Type B pancreatic cell (in vitro differentiated cells): ENCODE measurements around the gene VANGL2. TPM values are rescaled to one million over a fixed set of nuclear protein-coding genes. Genes with fewer than 3 reads are reported as not detected.

Experiments
- DNase-seq: peaks from one replicate; pipeline ENCODE4 v3.0.0; 2021; ENCODE audit warnings: mixed read lengths; ENCODE audit not compliant: unreplicated experiment; ENCODE audit errors: extremely low spot score
- H3K27ac Mint-ChIP-seq: 2 replicates; pipeline ENCODE4 v1.8.0; 2021; ENCODE audit warnings: mild to moderate bottlenecking, mixed read lengths
- H3K27me3 Mint-ChIP-seq: 2 replicates; pipeline ENCODE4 v1.8.0; 2021; ENCODE audit warnings: mixed read lengths
- H3K36me3 Mint-ChIP-seq: 2 replicates; pipeline ENCODE4 v1.8.0; 2021; ENCODE audit warnings: mixed read lengths
- H3K4me1 Mint-ChIP-seq: one replicate; pipeline ENCODE4 v1.8.0; 2021; ENCODE audit warnings: mixed read lengths; ENCODE audit not compliant: unreplicated experiment
- H3K4me3 Mint-ChIP-seq: 2 replicates; pipeline ENCODE4 v1.8.0; 2021; ENCODE audit warnings: mild to moderate bottlenecking, mixed read lengths
- H3K9me3 Mint-ChIP-seq: 2 replicates; pipeline ENCODE4 v1.8.0; 2021; ENCODE audit warnings: mixed read lengths
- total RNA-seq: library from RNA; stranded (reverse); gene quantifications from 2 replicates; pipeline ENCODE4 v1.2.1, GENCODE V29; 2021; ENCODE audit warnings: low replicate concordance
- TF ChIP-seq, protein P1 (sequence below): fragments of 200-600 bp; sonication (generic); conservative IDR thresholded peaks from 2 replicates; pipeline ENCODE4 v1.5.0; 2021; ENCODE audit warnings: antibody characterized with exemption, mild to moderate bottlenecking

The VANGL2 gene
- total RNA-seq, 1 donor from 2014 or later = 67.3 TPM

DNA sequence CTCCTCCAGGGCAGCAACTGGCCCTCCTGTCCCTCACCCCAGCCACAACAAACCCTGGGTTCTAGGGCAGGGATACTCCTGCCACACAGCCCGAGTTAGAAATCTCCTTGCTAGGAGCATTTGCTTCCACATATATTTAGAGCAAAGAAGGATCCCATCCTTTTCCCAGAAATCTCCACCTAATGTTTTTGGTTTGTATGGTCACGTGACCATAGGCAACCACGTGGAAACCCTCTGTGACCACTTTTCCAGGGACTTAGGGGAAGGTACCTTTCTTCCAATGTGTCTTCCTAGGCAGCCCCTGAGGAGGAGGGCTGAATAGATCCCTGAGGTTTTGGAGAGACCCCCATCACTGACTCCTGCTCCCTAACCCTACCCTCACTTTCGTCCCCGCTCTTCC, 25.5 kb downstream of the VANGL2 start:
- Mint-ChIP-seq H3K36me3 (peaks cover 42% of the 10 kb centered on the region), H3K27ac (no peak overlapping the region), H3K4me3 (no peak overlapping the region), H3K4me1 (peaks cover 15% of the 10 kb centered on the region), H3K27me3 (no peaks in the 10 kb centered on the region), H3K9me3 (no peaks in the 10 kb centered on the region)
- no peak for DNase-seq
- TF ChIP-seq, protein P1, sequence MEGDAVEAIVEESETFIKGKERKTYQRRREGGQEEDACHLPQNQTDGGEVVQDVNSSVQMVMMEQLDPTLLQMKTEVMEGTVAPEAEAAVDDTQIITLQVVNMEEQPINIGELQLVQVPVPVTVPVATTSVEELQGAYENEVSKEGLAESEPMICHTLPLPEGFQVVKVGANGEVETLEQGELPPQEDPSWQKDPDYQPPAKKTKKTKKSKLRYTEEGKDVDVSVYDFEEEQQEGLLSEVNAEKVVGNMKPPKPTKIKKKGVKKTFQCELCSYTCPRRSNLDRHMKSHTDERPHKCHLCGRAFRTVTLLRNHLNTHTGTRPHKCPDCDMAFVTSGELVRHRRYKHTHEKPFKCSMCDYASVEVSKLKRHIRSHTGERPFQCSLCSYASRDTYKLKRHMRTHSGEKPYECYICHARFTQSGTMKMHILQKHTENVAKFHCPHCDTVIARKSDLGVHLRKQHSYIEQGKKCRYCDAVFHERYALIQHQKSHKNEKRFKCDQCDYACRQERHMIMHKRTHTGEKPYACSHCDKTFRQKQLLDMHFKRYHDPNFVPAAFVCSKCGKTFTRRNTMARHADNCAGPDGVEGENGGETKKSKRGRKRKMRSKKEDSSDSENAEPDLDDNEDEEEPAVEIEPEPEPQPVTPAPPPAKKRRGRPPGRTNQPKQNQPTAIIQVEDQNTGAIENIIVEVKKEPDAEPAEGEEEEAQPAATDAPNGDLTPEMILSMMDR = no peak

DNA sequence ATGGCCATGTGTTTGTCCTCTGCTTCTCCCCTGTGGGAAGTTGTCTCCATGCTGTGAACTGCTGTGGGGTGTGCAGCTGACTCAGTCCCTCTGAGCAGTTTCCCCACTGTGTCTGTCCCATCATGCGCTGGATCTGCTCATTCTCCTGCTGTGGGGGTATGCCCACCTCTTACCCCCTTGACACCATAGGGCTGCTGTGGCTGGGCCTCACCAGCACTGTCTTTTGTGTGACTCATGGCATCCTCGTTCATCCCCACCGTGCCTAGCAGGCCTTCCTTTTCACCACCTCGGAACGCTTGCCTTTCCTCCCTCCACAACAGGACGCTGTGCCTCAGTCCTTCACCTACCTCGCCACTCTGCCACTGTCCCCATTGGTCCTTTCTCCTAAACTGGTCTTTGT, 27.3 kb downstream of the VANGL2 start:
- DNase-seq = no peak
- no peaks in the 10 kb centered on the region for H3K9me3 Mint-ChIP-seq
- no peak overlapping the region for H3K4me3 Mint-ChIP-seq
- peaks cover 21% of the 10 kb centered on the region for H3K4me1 Mint-ChIP-seq
- no peaks in the 10 kb centered on the region for H3K27me3 Mint-ChIP-seq
- TF ChIP-seq, protein P1 = no peak
- peaks cover 29% of the 10 kb centered on the region for H3K36me3 Mint-ChIP-seq
- no peak overlapping the region for H3K27ac Mint-ChIP-seq

DNA sequence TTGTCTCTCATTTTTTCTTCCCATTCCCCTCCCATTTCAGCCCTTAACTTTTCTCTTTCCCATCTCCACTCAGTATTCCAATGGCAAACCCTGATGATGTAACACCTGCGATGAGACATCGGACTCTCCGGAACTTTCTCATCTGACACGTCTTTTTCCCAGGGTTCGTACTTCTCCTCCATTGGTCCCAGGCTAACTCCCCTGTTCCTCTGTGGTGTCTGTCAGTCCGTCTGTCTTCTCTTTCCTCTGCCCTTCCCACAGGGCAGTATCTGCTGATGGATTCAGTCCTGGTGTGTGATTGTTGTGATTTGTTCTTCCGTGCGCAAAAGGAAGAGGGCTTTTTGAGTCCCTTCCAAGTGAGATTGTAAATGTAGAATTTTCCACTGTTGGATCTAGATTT, 27.7 kb downstream of the VANGL2 start:
- no peak overlapping the region for H3K4me3 Mint-ChIP-seq
- no peaks in the 10 kb centered on the region for H3K27me3 Mint-ChIP-seq
- no peak for DNase-seq
- TF ChIP-seq, protein P1 = no peak
- no peaks in the 10 kb centered on the region for H3K9me3 Mint-ChIP-seq
- H3K27ac Mint-ChIP-seq = no peak overlapping the region
- H3K36me3 Mint-ChIP-seq = peaks cover 29% of the 10 kb centered on the region
- peaks cover 22% of the 10 kb centered on the region for H3K4me1 Mint-ChIP-seq

DNA sequence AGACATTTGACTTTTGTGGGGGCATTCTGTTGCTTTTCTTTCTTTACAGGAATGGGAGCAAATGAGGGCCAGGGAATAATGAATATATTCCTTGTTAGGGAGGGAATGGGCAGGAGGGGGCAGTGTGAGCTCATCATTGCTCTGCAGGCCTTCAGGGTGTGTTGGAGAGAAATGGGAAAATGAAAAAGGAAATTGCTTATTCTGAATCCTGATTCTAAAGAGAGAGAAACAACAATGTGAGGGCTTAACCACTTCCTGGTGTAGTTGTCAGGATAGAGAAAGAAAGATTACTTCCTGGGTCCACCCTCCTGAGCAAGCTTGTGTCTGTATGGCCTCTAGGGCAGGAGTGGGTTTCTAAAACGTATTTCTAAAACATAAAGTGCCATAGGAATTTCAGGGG, 28.3 kb downstream of the VANGL2 start:
- H3K27ac Mint-ChIP-seq = peak overlapping the region; percentile 78
- no peak for DNase-seq

DNA sequence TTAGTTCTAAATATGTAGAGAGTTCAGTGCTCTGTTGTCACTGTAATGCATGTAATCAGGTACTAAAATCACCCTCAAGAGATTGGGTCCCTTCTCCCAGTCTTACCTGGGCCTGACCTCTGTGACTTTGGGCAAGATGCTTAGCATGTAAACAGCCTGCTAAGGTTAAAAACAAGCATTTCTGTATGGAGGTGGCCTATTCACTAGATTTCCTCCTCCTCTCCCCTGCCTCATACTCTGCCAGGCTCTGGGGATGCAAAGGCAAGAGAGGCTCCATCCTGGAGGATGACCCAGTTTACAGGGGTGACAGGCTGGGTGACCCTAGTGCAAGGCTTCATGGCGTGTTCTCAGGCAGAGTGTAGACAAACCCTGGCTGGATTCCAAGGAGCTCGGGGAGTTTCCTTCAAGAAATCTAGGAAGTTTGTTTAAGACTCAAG, 28.8 kb downstream of the VANGL2 start:
- Mint-ChIP-seq H3K36me3 (peaks cover 23% of the 10 kb centered on the region), H3K4me3 (no peak overlapping the region), H3K27me3 (no peaks in the 10 kb centered on the region), H3K27ac (peak overlapping the region; percentile 78), H3K9me3 (no peaks in the 10 kb centered on the region), H3K4me1 (peaks cover 22% of the 10 kb centered on the region)
- DNase-seq = no peak
- TF ChIP-seq, protein P1 = no peak

More for the DNA sequence above, 28.3 kb downstream of the VANGL2 start:
- H3K4me3 Mint-ChIP-seq = no peak overlapping the region
- no peaks in the 10 kb centered on the region for H3K27me3 Mint-ChIP-seq
- no peaks in the 10 kb centered on the region for H3K9me3 Mint-ChIP-seq
- H3K4me1 Mint-ChIP-seq = peaks cover 22% of the 10 kb centered on the region
- H3K36me3 Mint-ChIP-seq = peaks cover 24% of the 10 kb centered on the region
- TF ChIP-seq, protein P1 = peak; percentile 74
